ENCODE measurements around the gene SLC26A11.

DNA sequence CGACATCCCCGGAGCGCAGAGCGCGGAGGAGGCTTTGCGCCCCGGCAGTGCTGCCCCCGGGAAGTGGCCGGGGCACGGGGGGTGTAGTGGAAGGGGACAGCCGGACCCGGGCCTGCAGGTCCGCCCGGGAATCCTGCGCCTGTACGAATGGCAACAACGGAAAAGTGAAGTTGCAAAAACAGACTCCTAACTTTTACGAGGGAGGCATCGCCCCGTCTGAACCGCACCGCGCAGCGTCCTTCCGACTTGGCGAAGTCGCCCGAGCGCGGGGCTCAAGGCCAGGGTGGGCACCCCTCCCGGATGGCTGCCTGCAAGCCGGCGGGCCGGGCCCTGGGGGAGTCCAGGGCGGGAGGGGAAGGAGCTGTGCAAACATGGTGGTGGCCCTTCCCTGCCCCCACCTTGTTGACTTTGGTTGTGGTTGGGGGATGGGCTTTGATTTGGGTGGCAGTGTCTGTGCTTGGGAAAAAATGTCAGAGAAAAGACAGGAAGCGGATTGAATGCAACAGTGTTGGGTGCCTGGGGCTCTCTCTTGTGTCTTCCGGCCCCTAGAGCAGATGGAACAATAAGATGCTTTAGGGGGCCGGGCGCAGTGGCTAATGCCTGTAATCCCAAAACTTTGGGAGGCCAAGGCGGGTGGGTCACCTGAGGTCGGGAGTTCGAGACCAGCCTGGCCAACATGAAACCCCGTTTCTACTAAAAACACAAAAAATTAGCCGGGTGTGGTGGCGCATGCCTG lies 41.1 kb downstream of the SLC26A11 start:
- TF ChIP-seq, protein P1, sequence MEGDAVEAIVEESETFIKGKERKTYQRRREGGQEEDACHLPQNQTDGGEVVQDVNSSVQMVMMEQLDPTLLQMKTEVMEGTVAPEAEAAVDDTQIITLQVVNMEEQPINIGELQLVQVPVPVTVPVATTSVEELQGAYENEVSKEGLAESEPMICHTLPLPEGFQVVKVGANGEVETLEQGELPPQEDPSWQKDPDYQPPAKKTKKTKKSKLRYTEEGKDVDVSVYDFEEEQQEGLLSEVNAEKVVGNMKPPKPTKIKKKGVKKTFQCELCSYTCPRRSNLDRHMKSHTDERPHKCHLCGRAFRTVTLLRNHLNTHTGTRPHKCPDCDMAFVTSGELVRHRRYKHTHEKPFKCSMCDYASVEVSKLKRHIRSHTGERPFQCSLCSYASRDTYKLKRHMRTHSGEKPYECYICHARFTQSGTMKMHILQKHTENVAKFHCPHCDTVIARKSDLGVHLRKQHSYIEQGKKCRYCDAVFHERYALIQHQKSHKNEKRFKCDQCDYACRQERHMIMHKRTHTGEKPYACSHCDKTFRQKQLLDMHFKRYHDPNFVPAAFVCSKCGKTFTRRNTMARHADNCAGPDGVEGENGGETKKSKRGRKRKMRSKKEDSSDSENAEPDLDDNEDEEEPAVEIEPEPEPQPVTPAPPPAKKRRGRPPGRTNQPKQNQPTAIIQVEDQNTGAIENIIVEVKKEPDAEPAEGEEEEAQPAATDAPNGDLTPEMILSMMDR (IDR thresholded peaks at IDR 0.05): no peak
- TF ChIP-seq EZH2 (IDR thresholded peaks at IDR 0.05; ENCODE audit: borderline replicate concordance, insufficient read depth, low read depth, low read length, poor library complexity, severe bottlenecking): no peak
